SU-DHL-6 (cell line): ENCODE measurements around the gene TMEM132A.

ENCODE experiments used
- H2AFZ ChIP-seq: fragments of 200-600 bp; sonication (generic); 2 replicates; pipeline ENCODE4 v1.6.1; 2014; ENCODE audit warnings: low read depth, mild to moderate bottlenecking, moderate library complexity, mixed read lengths, antibody characterized with exemption, low read length; ENCODE audit not compliant: severe bottlenecking
- H3F3A ChIP-seq: fragments of 200-600 bp; shearing (Covaris generic); 2 replicates; pipeline ENCODE4 v1.6.0; 2016; ENCODE audit warnings: antibody characterized with exemption, mild to moderate bottlenecking; ENCODE audit not compliant: insufficient read depth
- H3K27ac ChIP-seq: fragments of 200-600 bp; sonication (generic); 2 replicates; pipeline ENCODE4 v1.5.1; 2016; ENCODE audit warnings: low read depth, mild to moderate bottlenecking, low read length, moderate library complexity, mixed read lengths
- H3K27me3 ChIP-seq: fragments of 200-600 bp; sonication (generic), shearing (Covaris generic); 2 replicates; pipeline ENCODE4 v1.6.0; 2014; ENCODE audit warnings: mild to moderate bottlenecking, low read length
- H3K36me3 ChIP-seq: fragments of 200-600 bp; sonication (generic); 2 replicates; pipeline ENCODE4 v1.6.1; 2014; ENCODE audit warnings: mild to moderate bottlenecking, low read length, mixed read lengths
- H3K4me2 ChIP-seq: fragments of 300-600, 200-600 bp; shearing (Covaris generic), sonication (generic); 2 replicates; pipeline ENCODE4 v1.6.0; 2014; ENCODE audit warnings: low read length, low read depth, mild to moderate bottlenecking; ENCODE audit not compliant: poor library complexity, severe bottlenecking
- H3K4me3 ChIP-seq: fragments of 200-600 bp; sonication (generic); 2 replicates; pipeline ENCODE4 v1.5.1; 2014; ENCODE audit warnings: antibody characterized with exemption, low read length, mild to moderate bottlenecking, mixed read lengths; ENCODE audit not compliant: insufficient read depth, poor library complexity, severe bottlenecking
- H3K79me2 ChIP-seq: fragments of 200-600 bp; sonication (generic); 2 replicates; pipeline ENCODE4 v1.6.1; 2014; ENCODE audit warnings: mild to moderate bottlenecking, low read length, moderate library complexity; ENCODE audit not compliant: insufficient read depth
- H3K9ac ChIP-seq: fragments of 200-600 bp; sonication (generic); 2 replicates; pipeline ENCODE4 v1.7.0; 2014; ENCODE audit warnings: mild to moderate bottlenecking, low read length
- H3K9me2 ChIP-seq: fragments of 200-600 bp; sonication (generic); replicated peaks from 2 replicates; pipeline ENCODE4 v1.6.1; 2014; ENCODE audit warnings: low read length; ENCODE audit not compliant: insufficient read depth
- H3K9me3 ChIP-seq: fragments of 200-600 bp; sonication (generic); 2 replicates; pipeline ENCODE4 v1.6.1; 2014; ENCODE audit warnings: low read length, mixed read lengths; ENCODE audit not compliant: insufficient read depth
- H4K20me1 ChIP-seq: fragments of 200-600 bp; sonication (generic); 2 replicates; pipeline ENCODE4 v1.6.1; 2014; ENCODE audit warnings: low read depth, mild to moderate bottlenecking, antibody characterized with exemption, low read length, moderate library complexity, mixed read lengths
- CTCF ChIP-seq: fragments of 200-600 bp; sonication (generic); IDR thresholded peaks from one replicate; pipeline ENCODE4 v1.5.1; 2017; ENCODE audit warnings: antibody characterized with exemption, mild to moderate bottlenecking, low read length, moderate library complexity; ENCODE audit not compliant: insufficient read depth, poor library complexity, severe bottlenecking
- EZH2phosphoT487 ChIP-seq: fragments of 200-600 bp; sonication (generic), shearing (Covaris generic); conservative IDR thresholded peaks from 2 replicates; pipeline ENCODE4 v1.6.1; 2018; ENCODE audit warnings: mild to moderate bottlenecking, antibody characterized with exemption, low read length, moderate library complexity, mixed read lengths

The TMEM132A gene

GRCh38 chr11:60919956-60920355 is 4.3 kb upstream of the TMEM132A start:
- Histone ChIP-seq H2AFZ (no peak overlapping the region), H4K20me1 (no peaks in the 10 kb centered on the region), H3K79me2 (peaks cover 36% of the 10 kb centered on the region), H3K27me3 (no peaks in the 10 kb centered on the region), H3K27ac (no peak overlapping the region), H3K4me2 (no peak overlapping the region), H3K9ac (no peak overlapping the region), H3K36me3 (peaks cover 7% of the 10 kb centered on the region; the same call in 1 of the 2 replicates), H3F3A (peaks cover 7% of the 10 kb centered on the region), H3K4me3 (no peak overlapping the region), H3K9me3 (no peaks in the 10 kb centered on the region), H3K9me2 (no peaks in the 10 kb centered on the region)
- TF ChIP-seq CTCF (no peak), EZH2phosphoT487 (no peak)

- peaks cover 29% of the 10 kb centered on the region for H3K79me2 ChIP-seq
- H3K36me3 ChIP-seq: peaks cover 7% of the 10 kb centered on the region; the same call in 1 of the 2 replicates
- H4K20me1 ChIP-seq: no peaks in the 10 kb centered on the region
- no peak overlapping the region for H3K4me2 ChIP-seq
- no peaks in the 10 kb centered on the region for H3K9me3 ChIP-seq
- no peak for TF ChIP-seq EZH2phosphoT487
- no peak for TF ChIP-seq CTCF
- H3K27ac ChIP-seq: no peak overlapping the region
- H3K27me3 ChIP-seq: no peaks in the 10 kb centered on the region
- H3F3A ChIP-seq: no peaks in the 10 kb centered on the region
- no peak overlapping the region for H3K9ac ChIP-seq
- no peaks in the 10 kb centered on the region for H3K9me2 ChIP-seq
- no peak overlapping the region for H3K4me3 ChIP-seq
- H2AFZ ChIP-seq: no peak overlapping the region
Observed at GRCh38 chr11:60921259-60921658, 3.0 kb upstream of the TMEM132A start.

- H3K4me3 ChIP-seq: no peak overlapping the region
- peaks cover 23% of the 10 kb centered on the region for H3K79me2 ChIP-seq
- no peaks in the 10 kb centered on the region for H3K27me3 ChIP-seq
- peaks cover 7% of the 10 kb centered on the region; the same call in 1 of the 2 replicates for H3K36me3 ChIP-seq
- no peak overlapping the region for H3K4me2 ChIP-seq
- H3K9me3 ChIP-seq: no peaks in the 10 kb centered on the region
- TF ChIP-seq EZH2phosphoT487 (no peak), CTCF (no peak)
- no peak overlapping the region for H3K27ac ChIP-seq
- no peaks in the 10 kb centered on the region for H3F3A ChIP-seq
- no peak overlapping the region for H3K9ac ChIP-seq
- no peaks in the 10 kb centered on the region for H3K9me2 ChIP-seq
- no peak overlapping the region for H2AFZ ChIP-seq
- H4K20me1 ChIP-seq: no peaks in the 10 kb centered on the region
Observed at GRCh38 chr11:60921777-60922335, 2.4 kb upstream of the TMEM132A start.
